HG03108 (cell line): ENCODE results near the gene MIA3.
"Not testable (repeated sequence)": the region's sequence is repeated elsewhere in the genome, so short reads cannot be mapped to it uniquely, and the experiment has no call there.

Experiments
- ATAC-seq: cut with Tn5 transposase; IDR thresholded peaks from one replicate; pipeline ENCODE4 v1.9.1; 2021; ENCODE audit warnings: moderate library complexity; ENCODE audit not compliant: unreplicated experiment

MIA3 gene

GRCh38 chr1:222618001-222618879, at the start of gene MIA3:
MIA3 (plus strand) TSS chr1:222618097; CDS start chr1:222618111, 14 bp downstream.
- peak; percentile 49 for ATAC-seq

GRCh38 chr1:222570837-222571236, 47.1 kb upstream of the MIA3 start:
- ATAC-seq, result no peak

- ATAC-seq, result no peak
These were observed 38.6 kb upstream of the MIA3 start for GRCh38 chr1:222579316-222579715.

- ATAC-seq, result peak; percentile 37
These were observed 35.7 kb upstream of the MIA3 start for GRCh38 chr1:222582099-222582774.

GRCh38 chr1:222583079-222583478, 34.8 kb upstream of the MIA3 start:
- ATAC-seq, result peak; percentile 84

GRCh38 chr1:222586842-222587241, 31.1 kb upstream of the MIA3 start:
- ATAC-seq, result no peak

GRCh38 chr1:222588135-222588534, 29.8 kb upstream of the MIA3 start:
- ATAC-seq, result no peak

- peak; percentile 99 for ATAC-seq
These were observed 28.2 kb upstream of the MIA3 start, which contains the start of gene TAF1A for GRCh38 chr1:222589462-222590302. TAF1A (minus strand) TSS chr1:222589933.

GRCh38 chr1:222592171-222592570, 25.7 kb upstream of the MIA3 start:
- no peak for ATAC-seq

- ATAC-seq, result no peak
These were observed 23.1 kb upstream of the MIA3 start for GRCh38 chr1:222594789-222595188.

- ATAC-seq, result no peak
These were observed 21.2 kb upstream of the MIA3 start for GRCh38 chr1:222596696-222597095.

GRCh38 chr1:222600281-222600680, 17.6 kb upstream of the MIA3 start:
- ATAC-seq, result no peak

GRCh38 chr1:222601257-222601656, 16.6 kb upstream of the MIA3 start:
- ATAC-seq, result no peak

- ATAC-seq, result no peak
These were observed 11.1 kb upstream of the MIA3 start for GRCh38 chr1:222606757-222607156.

GRCh38 chr1:222609111-222609510, 8.8 kb upstream of the MIA3 start:
- ATAC-seq, result not testable (repeated sequence)

GRCh38 chr1:222610728-222611127, 7.2 kb upstream of the MIA3 start:
- ATAC-seq, result no peak

- ATAC-seq, result no peak
These were observed 4.3 kb upstream of the MIA3 start for GRCh38 chr1:222613627-222614026.

- ATAC-seq, result no peak
These were observed 1.4 kb upstream of the MIA3 start for GRCh38 chr1:222616525-222616924.

- ATAC-seq, result peak; percentile 79
These were observed 438 bp upstream of the MIA3 start for GRCh38 chr1:222617367-222617951.

- no peak for ATAC-seq
These were observed 1.1 kb downstream of the MIA3 start for GRCh38 chr1:222618880-222619596.
